Measurements from ENCODE around the gene IER5L. TPM values are rescaled to one million over a fixed set of nuclear protein-coding genes. Genes with fewer than 3 reads are reported as not detected.
"Not testable (repeated sequence)": the region's sequence is repeated elsewhere in the genome, so short reads cannot be mapped to it uniquely, and the experiment has no call there.

Gene IER5L
- total RNA-seq, 1 experiment from 2014 or later, result 76.5 TPM

DNA sequence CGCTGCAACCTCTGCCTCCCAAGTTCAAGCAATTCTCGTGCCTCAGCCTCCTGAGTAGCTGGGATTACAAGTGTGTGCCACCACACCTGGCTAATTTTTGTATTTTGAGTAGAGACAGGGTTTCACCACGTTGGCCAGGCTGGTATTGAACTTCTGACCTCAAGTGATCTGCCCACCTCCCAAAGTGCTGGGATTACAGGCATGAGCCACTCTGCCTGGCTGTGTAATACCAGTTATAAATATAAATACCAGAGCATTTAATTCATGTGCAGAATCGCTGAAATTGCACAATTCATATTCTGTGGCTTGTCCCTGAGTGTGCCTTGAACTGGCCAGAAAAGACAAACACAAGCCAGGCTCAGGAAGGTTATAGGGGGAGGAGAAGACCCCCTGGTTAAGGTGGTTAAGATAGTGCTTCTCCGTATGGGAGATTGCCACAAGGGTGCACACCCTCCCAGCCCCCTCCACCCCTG, 14.8 kb downstream of the IER5L start:
- DNase-seq (ENCODE audit: low read depth), result not testable (repeated sequence)

DNA sequence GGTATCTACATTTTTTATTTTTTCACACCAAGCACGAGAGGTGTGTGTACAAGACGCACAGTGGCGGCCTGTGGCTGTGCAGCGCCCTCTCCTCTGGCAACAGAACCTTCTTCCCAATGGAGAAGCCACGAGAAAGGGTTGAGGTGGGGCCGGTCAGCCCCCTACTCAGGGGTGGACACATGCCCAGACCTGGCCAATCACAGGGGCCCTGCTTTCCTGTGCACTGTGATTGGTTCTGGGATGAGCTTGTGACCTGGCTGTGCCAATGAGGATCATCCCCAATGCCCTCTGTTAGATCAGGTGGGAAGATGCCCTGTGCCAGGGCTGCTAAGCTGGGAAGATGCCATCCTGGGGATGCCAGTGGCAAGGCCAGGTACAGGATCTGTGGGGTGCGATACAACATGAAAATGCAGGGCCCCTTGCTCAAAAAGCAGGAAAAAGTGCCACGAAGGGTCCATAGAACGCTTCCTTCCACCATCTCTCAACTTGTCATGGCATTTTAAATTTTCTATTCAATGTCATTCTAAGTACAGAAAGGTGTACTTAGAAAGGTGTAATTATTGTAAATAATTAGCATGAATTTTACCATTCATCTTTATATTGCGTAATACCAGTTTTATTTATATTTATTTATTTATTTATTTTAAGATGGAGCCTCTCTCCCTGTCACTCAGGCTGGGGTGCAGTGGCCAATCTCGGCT, 15.4 kb downstream of the IER5L start:
- DNase-seq (ENCODE audit: low read depth), result no peak

DNA sequence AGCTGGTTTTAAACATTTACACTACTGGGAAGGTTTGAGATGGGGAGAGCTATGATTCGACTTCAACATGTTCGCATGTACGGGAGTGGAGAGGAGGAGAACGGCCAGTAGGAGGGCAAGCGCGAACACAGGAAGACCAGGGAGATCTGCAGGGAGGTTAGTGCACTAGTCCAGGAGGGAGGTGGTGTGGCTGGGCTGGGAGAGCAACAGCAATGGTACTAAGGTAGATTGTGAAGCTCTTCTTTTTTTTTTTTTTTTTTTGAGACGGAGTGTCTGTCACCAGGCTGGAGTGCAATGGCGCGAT, 16.6 kb downstream of the IER5L start:
- DNase-seq (ENCODE audit: low read depth), result no peak

DNA sequence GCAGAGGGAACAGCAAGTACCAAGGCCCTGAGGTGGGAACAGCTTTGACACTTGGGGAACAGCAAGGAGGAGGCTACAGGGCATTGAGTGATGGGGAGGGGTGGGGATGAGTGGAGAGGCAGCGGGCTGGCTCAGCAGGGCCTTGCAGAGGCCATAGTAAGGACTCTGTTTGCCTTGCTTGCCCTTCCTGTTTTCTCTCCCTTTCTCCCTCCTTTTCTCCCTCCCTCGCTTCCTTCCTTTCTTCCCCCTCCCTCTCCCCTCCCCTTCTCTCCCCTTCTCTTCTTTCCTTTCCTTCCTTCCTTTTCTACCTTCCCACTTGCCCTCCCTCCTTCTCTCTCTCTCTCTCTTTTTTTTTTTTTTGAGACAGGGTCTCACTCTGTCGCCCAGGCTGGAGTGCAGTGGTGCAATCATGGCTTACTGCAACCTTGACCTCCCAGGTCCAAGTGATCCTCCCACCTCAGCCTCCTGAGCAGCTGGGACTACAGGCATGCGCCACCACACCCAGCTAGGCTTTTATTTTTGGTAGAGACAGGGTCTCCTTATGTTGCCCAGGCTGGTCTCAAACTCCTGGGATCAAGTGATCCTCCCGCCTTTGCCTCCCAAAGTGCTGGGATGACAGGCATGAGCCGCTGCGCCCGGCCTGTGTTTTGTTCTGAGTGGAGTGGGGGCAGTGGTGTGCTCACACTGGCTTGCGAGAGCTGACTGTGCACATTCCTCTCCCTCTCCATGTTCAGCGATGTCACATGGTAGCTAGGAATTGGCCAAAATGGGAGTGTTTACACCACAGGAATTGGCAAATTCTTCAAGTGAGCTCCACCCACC, 17.1 kb downstream of the IER5L start:
- no peak for DNase-seq (ENCODE audit: low read depth)

DNA sequence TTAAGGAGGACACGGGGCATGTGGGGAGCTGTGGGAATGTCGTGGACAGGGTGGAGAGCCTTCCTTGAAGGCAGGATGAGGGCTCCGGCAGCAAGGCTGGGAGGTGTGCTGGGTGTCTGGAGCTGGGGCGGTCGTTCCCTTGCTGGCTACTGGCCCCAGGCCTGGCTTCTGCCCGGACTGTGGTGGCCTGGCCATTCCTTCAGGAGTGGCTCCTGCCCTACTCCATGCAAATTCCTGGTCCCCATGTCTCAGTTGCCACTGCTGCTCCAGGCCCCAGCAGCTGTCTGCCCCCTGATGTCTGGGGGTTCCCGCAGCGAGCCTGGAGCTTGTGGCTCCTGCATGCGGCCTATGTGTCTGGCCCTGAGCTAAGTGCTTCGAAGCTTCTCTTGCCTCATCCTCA, 21.9 kb downstream of the IER5L start:
- no peak for DNase-seq (ENCODE audit: low read depth)

DNA sequence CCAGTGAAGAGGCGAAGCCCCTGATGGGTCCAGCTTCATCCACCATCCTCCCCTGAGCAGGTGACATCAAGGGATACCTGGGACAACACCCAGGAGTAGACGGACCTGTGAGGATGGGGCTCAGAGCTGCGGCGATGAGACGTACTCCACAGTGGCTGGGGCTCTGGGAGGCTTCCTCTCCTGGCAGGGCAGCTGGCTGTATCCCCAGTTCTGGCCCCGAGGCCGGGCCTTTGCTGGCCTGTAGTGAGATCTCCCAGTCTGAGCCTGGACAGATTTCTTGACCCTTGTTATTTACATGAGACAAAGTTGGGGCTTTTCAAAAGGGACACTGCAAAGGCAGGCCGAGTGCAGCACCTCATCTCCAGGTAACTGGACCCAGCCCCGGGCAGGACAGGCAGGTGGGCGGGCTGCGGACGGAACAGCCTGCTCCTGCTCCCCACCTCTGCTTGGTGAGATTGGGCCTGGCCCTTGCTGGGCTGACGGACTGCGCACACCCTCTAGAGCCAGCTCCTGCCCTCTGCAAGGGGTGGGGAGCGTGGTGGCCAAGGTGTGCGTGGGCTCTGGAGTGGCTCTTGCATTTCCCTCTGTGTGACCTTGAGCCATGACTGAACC, 23.1 kb downstream of the IER5L start:
- no peak for DNase-seq (ENCODE audit: low read depth)

DNA sequence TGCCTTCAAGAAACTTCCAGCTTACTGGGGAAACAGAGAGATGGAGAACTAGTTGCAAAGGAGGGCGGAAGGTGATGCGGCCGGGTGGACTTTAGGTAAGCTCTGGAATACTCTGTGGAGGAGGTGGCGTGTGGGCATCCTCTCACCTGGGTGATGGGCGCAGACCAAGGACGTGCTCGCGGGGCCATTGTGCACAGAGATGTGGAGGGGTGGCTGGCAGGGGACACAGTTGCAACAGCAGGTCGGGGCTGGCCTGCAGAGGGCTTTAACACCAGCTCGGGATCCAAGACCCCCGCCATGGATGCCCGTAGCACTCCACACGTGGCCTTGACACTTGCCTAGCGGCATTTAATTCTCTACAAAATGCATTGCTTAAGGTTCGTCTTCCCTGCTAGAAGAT, 26.6 kb downstream of the IER5L start:
- DNase-seq (ENCODE audit: low read depth), result no peak

DNA sequence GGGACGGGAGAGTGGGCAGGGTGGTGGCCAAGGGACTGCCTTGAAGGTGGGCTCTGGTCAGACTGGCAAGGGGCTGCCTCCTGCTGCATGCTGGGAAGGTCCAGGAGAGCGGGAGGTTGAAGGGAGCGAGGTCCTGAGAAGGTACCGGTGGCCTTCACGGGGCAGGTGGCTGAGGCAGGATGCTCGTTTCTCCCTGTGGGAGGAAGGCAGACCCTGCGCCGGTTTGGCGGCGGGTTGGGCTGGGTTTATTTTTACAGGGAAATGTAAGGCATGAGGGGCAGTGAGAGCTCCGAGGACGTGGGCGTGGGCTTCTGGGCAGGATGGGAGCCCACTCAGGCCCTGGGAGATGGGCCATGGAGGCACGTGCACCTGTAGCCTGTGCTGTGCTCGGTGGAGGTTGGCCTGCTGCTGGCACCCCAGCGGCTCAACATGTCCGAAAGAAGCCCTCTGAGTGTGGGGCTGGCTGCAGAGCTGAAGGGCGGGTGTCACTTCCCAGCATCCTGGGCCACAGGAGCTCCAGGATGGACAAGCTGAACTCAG, 27.3 kb downstream of the IER5L start:
- no peak for DNase-seq (ENCODE audit: low read depth)

DNA sequence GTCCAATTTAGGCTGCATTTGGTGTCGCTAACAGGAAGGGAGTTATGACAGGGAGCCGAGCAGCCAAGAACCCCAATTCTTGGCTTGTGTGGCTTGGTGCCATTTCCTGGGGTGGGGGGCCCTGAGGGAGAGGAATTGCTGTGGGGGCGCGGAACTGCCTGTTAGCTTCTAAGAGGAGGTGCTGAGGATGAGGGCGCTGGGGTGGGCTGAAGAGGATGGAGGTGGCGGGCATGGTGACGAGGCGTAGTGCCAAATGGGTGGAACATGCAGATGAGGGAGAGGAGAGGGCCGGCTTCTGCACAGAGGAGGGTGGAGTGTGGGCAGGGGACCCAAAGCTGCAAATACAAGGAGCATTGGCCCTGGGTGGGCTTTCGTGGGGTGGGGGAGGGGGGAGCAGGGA, 27.9 kb downstream of the IER5L start:
- DNase-seq (ENCODE audit: low read depth), result no peak

DNA sequence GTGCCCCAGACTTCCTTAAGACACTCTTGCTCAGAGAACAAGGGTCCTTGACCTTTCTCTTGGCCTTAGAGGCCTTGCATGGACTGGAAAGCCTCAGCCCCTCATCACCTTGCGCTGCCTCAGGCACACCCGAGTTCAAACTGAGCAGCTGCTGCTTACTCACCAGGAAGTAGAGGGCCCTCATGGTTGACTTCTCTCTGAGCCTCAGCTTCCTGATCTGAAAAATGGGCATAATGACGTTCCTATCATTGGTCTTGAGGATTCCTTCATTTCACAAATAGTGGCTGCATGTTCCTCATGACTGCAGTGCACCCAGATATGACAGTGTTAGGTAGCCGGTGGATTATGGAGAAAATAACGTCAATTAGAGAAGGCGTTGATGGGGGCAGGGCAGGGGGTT, 28.6 kb downstream of the IER5L start:
- no peak for DNase-seq (ENCODE audit: low read depth)

DNA sequence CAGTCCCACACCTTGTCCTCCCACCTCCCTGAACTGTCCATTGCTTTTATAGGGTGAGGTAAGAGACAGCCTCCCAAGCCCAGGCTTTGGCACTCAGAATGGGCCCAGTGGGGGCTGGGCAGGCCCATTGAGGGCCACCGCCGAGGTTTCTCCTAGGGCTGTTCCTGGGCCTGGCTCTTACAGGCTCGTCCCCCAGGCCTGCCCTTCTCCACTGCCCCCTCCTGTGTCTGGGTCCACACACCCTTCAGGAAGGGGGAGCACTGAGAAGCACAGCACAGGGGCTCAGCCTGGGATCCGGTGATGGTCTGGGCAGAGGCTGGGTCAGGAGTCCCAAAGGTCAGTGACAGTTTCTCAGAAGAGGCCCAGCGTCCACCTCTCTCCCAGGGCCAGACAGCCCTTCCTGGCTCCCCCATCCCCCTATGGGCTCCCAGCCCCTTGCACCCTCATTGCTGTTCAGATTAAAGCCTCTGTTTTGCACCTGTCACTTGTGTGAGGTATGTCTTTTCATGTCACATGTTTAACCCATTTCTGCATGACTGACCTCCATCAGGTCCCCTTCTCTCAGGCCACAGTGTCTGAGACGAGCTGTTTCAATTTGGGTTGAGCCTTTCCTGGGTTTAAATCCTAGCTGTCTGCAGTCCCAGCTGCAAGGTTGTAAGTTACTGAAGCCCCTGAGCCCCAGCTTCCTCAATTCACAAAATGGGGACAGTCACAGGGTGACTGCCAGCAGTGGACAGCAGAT, 29.4 kb downstream of the IER5L start:
- DNase-seq (ENCODE audit: low read depth), result no peak

DNA sequence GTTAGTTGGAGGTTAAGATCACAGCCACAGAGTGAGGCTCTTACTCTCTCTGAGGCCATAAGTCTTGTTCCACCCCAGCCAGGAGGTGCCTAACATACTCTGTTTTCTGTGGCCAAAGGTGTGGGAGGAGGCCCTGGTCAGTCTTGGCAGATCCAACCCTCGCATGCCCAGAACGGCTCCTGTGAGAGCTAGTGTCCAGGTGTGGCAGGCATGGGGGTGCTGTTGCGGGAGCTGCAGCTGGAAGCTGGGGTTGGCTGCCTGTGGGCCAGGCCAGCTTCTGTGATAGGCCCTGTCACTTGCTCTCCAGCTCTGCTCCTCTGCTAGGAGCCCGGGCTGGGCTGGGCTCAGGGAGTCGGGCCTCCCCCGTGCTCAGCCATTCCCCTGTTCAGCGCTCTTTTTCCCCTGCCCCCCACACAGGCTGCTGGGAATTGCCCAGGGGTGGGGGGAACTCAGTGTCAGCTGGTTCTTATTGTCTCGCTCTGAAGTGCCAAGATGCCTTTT, 31.6 kb downstream of the IER5L start:
- DNase-seq (ENCODE audit: low read depth), result no peak

DNA sequence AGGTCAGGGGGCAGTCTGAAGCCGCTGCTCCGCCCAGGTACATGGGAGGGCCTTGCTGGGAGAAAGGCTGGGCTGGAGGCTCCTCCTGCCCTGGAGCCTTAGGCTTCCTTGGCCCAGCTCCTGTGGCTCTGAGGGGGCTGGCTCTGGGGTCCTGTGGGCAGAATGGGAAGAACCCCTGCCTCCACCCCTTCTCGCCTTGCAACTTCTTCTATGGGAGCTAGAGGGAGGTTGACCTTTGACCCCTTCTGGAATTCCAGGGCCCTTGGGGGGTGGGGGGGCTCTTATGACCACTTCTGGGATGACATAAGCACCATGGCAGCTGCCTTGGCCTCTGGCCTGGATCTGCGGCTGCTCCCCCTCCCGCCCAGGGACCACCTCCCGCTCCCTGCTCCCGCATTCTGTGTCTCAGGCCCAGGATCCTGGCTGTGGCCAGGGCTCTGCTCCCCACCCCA, 32.2 kb downstream of the IER5L start:
- DNase-seq (ENCODE audit: low read depth), result peak; percentile 24

DNA sequence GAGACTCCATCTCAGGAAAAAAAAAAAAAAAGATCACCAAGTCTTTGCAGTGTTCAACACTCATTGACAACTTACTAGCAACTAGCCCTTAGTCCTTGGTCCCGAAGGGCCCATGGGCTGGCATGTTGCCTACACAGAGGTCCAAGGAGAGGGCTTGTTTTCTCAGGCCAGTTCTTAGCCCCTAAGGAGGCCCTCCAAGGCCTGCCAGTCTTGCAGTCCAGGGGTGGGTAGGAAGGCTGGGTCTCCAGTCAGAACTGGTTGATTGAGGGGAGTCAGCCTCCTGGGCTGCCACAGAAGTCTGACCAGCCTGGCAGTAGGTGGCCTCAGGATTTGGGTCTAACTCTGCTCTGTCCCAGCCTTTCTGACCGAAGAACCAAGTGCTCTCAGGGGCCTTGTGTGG, 32.7 kb downstream of the IER5L start:
- DNase-seq (ENCODE audit: low read depth), result no peak

DNA sequence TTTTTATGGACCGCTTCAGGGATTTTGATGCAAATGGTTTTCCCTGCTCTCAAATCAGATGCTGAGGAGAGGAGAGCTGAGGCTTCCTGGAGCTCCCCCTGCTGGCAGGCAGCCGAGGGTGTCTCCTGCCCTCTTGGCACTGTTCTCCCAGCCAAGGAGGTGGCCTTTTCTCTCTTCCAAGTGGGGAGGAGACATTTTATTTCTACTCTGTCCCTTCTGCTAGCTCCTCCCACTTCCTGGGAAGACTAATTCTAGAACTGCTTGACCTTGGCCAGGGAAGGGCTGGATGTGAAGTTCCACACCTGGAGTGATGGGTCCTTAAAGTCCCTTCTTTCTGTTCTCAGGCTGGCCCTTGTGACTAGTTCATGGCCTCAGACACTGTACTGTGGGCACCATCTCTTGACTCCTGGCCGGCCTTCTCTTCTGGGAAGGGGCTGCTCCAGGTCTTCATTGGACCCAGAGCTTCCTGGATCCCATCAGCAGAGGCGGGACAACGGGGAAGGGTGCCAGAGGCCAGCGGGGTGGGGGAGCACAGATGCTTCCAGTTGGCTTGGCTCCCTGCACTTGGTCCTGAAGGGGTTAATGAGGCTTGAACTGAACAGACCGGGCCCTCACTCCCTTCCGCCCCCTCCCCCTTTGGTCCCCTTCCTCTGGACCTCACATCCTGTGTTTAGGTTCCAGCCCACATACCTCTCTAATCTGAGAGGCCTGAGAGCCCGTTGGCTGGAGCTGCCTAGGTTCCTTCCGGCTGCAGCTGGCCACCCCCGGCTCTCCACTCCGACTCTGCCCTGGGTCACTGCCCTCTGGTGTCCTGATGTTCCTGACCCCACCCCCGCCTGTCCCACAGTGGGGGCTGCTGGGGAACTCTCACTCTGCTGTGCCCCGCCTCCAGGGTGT, 34.8 kb downstream of the IER5L start:
- peak; percentile 90 for DNase-seq (ENCODE audit: low read depth)

DNA sequence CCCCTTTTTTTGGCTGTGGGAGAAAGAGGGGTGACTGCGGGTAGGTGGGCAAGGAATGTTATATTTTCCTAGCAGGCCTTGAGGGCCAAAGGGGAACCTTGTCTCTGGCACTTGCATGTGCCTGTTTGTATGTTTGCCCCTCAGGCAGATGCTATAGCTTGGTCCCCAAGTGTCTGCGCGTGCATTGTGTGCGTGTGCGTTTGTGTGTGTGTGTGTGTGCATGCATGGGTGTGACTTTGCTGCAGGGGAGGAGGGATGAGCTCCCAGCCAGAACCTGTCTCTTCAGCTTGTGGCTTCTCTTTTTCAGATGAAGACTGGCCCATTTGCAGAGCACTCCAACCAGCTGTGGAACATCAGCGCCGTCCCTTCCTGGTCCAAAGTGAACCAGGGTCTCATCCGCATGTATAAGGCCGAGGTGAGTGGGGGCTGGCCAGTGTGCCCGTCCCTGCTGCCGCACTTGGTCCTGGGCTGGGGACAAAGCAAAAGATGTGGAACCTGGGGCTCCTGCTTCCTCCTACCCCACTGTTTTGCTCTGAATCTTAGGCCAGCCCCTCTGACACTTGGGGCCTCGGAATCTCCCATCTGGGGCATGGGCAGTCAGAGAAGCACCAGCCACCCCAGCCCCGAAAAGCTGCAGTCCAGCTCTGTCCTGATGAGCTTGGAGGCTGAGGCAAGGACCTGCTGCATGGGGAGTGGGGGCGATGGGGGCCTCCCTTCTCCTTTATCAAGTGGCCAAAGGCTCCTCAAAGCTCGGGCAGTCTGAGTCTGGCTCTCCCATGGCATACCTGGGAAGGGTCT, 35.7 kb downstream of the IER5L start:
- DNase-seq (ENCODE audit: low read depth), result no peak

DNA sequence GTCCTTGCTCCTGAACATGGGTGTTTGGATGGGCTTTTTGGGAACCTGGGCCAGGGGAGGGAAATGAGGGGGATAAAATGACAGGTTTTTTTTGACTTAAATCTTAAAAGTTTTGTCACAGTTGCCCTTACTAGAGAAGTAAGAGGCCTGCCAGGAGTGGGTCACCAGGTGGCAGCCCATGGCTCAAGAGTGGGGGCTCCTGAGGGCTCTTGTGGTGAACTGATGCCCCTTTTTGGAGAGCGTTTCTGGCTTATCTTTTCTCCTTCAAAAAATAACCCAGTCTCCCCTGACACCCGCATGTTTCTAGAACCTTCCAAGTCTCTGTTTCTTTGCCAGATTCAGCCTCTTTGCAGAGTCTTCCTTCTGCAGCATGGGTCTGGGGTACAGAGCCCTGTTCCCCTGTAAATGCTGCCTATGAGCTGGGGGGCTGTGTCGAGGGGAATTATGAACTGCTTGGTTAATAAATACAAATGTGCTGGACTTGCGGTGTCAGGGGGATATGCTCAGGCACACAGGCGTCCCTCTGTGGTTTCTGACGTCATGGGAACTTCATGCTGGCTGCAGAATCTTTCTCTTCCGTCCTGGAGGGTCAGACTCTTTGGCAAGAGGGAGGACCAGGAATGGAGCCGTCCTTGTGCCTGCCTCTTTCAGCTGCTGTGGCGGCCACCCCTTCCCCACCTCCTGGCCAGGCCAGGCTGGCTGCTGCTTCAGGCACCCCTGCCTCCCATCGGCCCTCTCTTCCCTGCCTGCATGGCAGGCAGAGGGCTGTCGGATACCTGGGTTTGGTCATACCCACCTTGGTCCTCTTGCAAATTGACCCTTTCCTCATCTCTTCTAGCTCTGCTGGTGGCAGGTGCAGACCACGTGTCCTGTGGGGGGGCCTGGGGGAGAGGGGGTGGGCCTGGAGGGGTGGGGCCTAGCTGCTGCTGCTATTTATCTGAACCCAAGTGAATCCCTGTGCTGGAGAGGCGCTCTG, 36.7 kb downstream of the IER5L start:
- DNase-seq (ENCODE audit: low read depth), result peak; percentile 89

DNA sequence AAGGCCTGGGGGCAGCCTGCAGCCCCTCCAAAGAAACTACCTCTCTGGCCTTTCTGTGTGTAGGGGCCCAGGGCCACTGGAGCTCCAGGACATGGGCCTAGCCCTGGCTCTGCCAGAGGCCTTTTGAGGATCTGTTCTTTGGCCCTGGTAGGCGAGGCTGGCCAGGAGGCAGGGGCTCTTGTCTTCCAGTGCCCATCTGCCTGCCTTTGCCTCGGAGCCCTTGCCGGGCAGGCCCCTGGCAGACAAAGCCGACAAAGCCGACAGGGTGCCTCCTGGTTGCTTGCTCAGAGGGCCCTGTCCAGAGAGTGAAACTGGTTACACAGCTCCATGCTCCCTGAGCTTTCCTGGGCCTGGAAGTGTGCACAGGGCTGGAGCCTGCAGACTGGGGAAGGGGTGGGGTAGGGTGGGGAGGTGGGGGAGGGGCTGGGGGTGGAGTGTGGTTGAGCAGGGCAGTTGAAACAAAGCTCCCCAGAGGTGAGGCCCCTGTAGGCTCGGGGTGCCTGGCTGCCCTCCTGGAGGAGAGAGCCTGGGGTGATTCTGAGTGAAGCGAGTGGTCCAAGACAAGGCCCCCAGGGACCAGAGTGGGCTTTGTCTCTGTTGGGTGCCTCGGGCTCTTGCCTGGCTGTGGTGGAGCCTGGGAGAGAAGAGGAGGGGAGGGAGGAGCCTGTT, 37.5 kb downstream of the IER5L start:
- peak; percentile 62 for DNase-seq (ENCODE audit: low read depth)

Measured in HT1080 (cell line).